IMR-90 (cell line): ENCODE measurements around the gene HES4. TPM values are rescaled to one million over a fixed set of nuclear protein-coding genes. Genes with fewer than 3 reads are reported as not detected.
"Not testable (repeated sequence)": the region's sequence is repeated elsewhere in the genome, so short reads cannot be mapped to it uniquely, and the experiment has no call there.

Experiments
- ATAC-seq: fragments of 200-7000 bp; cut with Tn5 transposase; 2 replicates; pipeline ENCODE4 v1.9.1; 2020; ENCODE audit warnings: low read depth, mild to moderate bottlenecking, moderate library complexity
- BruUV-seq: library from RNA; stranded (reverse); fragments of 400-500 nt; replicated peaks from 2 replicates; lab custom pipeline; 2021; lab: Mats Ljungman, UMichigan
- CTCF ChIA-PET: fragments of 300-600 bp; formaldehyde crosslinking; extraction: SDS; loops from one replicate; lab custom pipeline; 2021; ENCODE audit warnings: antibody characterized with exemption; lab: Yijun Ruan, JAX
- POLR2A ChIA-PET: fragments of 300-600 bp; sonication (Branson Sonifier 250); formaldehyde crosslinking; loops from one replicate; lab custom pipeline; 2022; ENCODE audit warnings: antibody characterized with exemption; ENCODE audit not compliant: unreplicated experiment; lab: Charles Lee
- DNase-seq: peaks from one replicate; pipeline ENCODE4 v3.0.0; 2013
- H2AFZ ChIP-seq: replicated peaks from 2 replicates; pipeline ENCODE3; 2013; ENCODE audit warnings: low read length, mild to moderate bottlenecking; ENCODE audit not compliant: poor library complexity
- H2AK5ac ChIP-seq: 2 replicates; pipeline ENCODE4 v1.6.1; 2013; ENCODE audit warnings: low read depth, low read length, inconsistent platforms
- H2AK9ac ChIP-seq: replicated peaks from 2 replicates; pipeline ENCODE3; 2013; ENCODE audit warnings: mild to moderate bottlenecking, low read depth, low read length, moderate library complexity; ENCODE audit not compliant: poor library complexity
- H2BK120ac ChIP-seq: 2 replicates; pipeline ENCODE4 v1.6.1; 2013; ENCODE audit warnings: low read depth, low read length, inconsistent platforms
- H2BK15ac ChIP-seq: 3 replicates; pipeline ENCODE4 v1.6.1; 2013; ENCODE audit warnings: low read depth, low read length, inconsistent platforms
- H2BK20ac ChIP-seq: 2 replicates; pipeline ENCODE4 v1.6.1; 2013; ENCODE audit warnings: low read depth, mild to moderate bottlenecking, inconsistent platforms, low read length, moderate library complexity
- H2BK5ac ChIP-seq: 2 replicates; pipeline ENCODE4 v1.6.1; 2013; ENCODE audit warnings: mild to moderate bottlenecking, low read depth, low read length, inconsistent platforms; ENCODE audit not compliant: poor library complexity, severe bottlenecking
- H3K14ac ChIP-seq: replicated peaks from 2 replicates; pipeline ENCODE4 v1.6.1; 2013; ENCODE audit warnings: low read depth, low read length, inconsistent platforms
- H3K18ac ChIP-seq: 2 replicates; pipeline ENCODE4 v1.6.1; 2013; ENCODE audit warnings: low read depth, low read length, control low read depth
- H3K23ac ChIP-seq: 2 replicates; pipeline ENCODE4 v1.6.1; 2013; ENCODE audit warnings: low read depth, low read length, inconsistent platforms
- H3K27ac ChIP-seq: 2 replicates; pipeline ENCODE4 v1.5.1; 2013; ENCODE audit warnings: mild to moderate bottlenecking, control low read depth, low read length; ENCODE audit not compliant: insufficient read depth
- H3K27me3 ChIP-seq: 2 replicates; pipeline ENCODE4 v1.6.1; 2013; ENCODE audit warnings: low read length; ENCODE audit not compliant: control insufficient read depth, insufficient read depth
- H3K36me3 ChIP-seq: 2 replicates; pipeline ENCODE4 v1.6.1; 2013; ENCODE audit warnings: low read length, mixed read lengths; ENCODE audit not compliant: control insufficient read depth, insufficient read depth
- H3K4ac ChIP-seq: 2 replicates; pipeline ENCODE4 v1.6.1; 2013; ENCODE audit warnings: low read depth, low read length, inconsistent platforms
- H3K4me1 ChIP-seq: 2 replicates; pipeline ENCODE4 v1.6.1; 2013; ENCODE audit warnings: low read length, mixed read lengths; ENCODE audit not compliant: control insufficient read depth, insufficient read depth
- H3K4me2 ChIP-seq: 2 replicates; pipeline ENCODE4 v1.6.1; 2013; ENCODE audit warnings: low read depth, mild to moderate bottlenecking, control low read depth, low read length, moderate library complexity
- H3K4me3 ChIP-seq: 2 replicates; pipeline ENCODE4 v1.5.1; 2013; ENCODE audit warnings: low read depth, mild to moderate bottlenecking, control low read depth, low read length, moderate library complexity; ENCODE audit not compliant: insufficient read depth
- H3K56ac ChIP-seq: 2 replicates; pipeline ENCODE4 v1.6.1; 2013; ENCODE audit warnings: low read length, inconsistent platforms; ENCODE audit not compliant: insufficient read depth; ENCODE audit errors: extremely low read depth
- H3K79me1 ChIP-seq, 2 experiments: 2 replicates each; pipeline ENCODE4 v1.6.1; 2013; ENCODE audit warnings: low read length in 2 of 2, inconsistent platforms in 1 of 2, low read depth in 1 of 2
- H3K9ac ChIP-seq: 2 replicates; pipeline ENCODE4 v1.6.1; 2013; ENCODE audit warnings: low read depth, low read length, control low read depth
- H3K9me1 ChIP-seq: 2 replicates; pipeline ENCODE4 v1.6.1; 2013; ENCODE audit warnings: low read length, inconsistent platforms; ENCODE audit not compliant: insufficient read depth
- H3K9me3 ChIP-seq: 2 replicates; pipeline ENCODE4 v1.6.1; 2013; ENCODE audit warnings: low read length; ENCODE audit not compliant: control insufficient read depth, insufficient read depth
- H4K20me1 ChIP-seq: 2 replicates; pipeline ENCODE4 v1.6.1; 2013; ENCODE audit warnings: low read length, inconsistent platforms; ENCODE audit not compliant: insufficient read depth
- H4K5ac ChIP-seq: 2 replicates; pipeline ENCODE4 v1.6.1; 2013; ENCODE audit warnings: mild to moderate bottlenecking, low read depth, low read length, control low read depth
- H4K8ac ChIP-seq, 2 experiments: 2 replicates each; pipeline ENCODE4 v1.6.1; 2013; ENCODE audit warnings: low read depth in 2 of 2, low read length in 2 of 2, control low read depth in 1 of 2, inconsistent platforms in 1 of 2
- H4K91ac ChIP-seq: 2 replicates; pipeline ENCODE4 v1.6.1; 2013; ENCODE audit warnings: low read depth, low read length, inconsistent platforms; ENCODE audit not compliant: insufficient read depth
- RCOR1 ChIP-seq: IDR thresholded peaks from 2 replicates; pipeline ENCODE4 v1.6.1; 2012; ENCODE audit warnings: mild to moderate bottlenecking, low read length, improper control_type of control experiment; ENCODE audit not compliant: insufficient replicate concordance
- WGBS, 2 experiments: methylation state at CpG; one replicate each; pipeline versions ENCODE4 v1.1.5 to v1.1.7; 2013; ENCODE audit warnings: missing lambda C conversion rate in 2 of 2; ENCODE audit not compliant: insufficient read length in 1 of 2; ENCODE audit errors: extremely low coverage in 2 of 2; 5-methylcytosine and 5-hydroxymethylcytosine counted together
- dilution Hi-C: fragments of 300-500 bp; cut with HindIII; formaldehyde crosslinking; loops from one replicate; pipeline ENCODE4 v1.14.3; 2018; ENCODE audit warnings: low sequenced_read_pairs; ENCODE audit not compliant: unreplicated experiment
- in situ Hi-C: fragments of 300-500 bp; cut with MboI; formaldehyde crosslinking; loops from 3 replicates; pipeline ENCODE4 v1.14.3; 2019; ENCODE audit warnings: low sequenced_read_pairs, inconsistent platforms, mixed read lengths
- intact Hi-C: fragments of 100-400 bp; cut with micrococcal nuclease; formaldehyde crosslinking; loops from 2 replicates; pipeline ENCODE4 v1.10.0; 2022
- polyA plus RNA-seq, 3 experiments: library from polyadenylated mRNA; depleted of rRNA; stranded (reverse); fragments of >200 nt; gene quantifications; 2 replicates each; pipeline ENCODE4 v1.2.3, GENCODE V29; 2012; ENCODE audit warnings: low replicate concordance in 1 of 3
- total RNA-seq: library from RNA; depleted of rRNA; stranded (reverse); fragments of >200 nt; gene quantifications from 2 replicates; pipeline ENCODE4 v1.2.3, GENCODE V29; 2012
- TF ChIP-seq, protein P1 (sequence below): conservative IDR thresholded peaks from 2 replicates; pipeline ENCODE4 v1.5.1; 2012; ENCODE audit warnings: mild to moderate bottlenecking, low read depth, low read length, improper control_type of control experiment

Gene HES4
- total and polyA plus RNA-seq, 2 of the 4 experiments (the other 2 are of a cell fraction) = 1.4 to 11.7 TPM

DNA sequence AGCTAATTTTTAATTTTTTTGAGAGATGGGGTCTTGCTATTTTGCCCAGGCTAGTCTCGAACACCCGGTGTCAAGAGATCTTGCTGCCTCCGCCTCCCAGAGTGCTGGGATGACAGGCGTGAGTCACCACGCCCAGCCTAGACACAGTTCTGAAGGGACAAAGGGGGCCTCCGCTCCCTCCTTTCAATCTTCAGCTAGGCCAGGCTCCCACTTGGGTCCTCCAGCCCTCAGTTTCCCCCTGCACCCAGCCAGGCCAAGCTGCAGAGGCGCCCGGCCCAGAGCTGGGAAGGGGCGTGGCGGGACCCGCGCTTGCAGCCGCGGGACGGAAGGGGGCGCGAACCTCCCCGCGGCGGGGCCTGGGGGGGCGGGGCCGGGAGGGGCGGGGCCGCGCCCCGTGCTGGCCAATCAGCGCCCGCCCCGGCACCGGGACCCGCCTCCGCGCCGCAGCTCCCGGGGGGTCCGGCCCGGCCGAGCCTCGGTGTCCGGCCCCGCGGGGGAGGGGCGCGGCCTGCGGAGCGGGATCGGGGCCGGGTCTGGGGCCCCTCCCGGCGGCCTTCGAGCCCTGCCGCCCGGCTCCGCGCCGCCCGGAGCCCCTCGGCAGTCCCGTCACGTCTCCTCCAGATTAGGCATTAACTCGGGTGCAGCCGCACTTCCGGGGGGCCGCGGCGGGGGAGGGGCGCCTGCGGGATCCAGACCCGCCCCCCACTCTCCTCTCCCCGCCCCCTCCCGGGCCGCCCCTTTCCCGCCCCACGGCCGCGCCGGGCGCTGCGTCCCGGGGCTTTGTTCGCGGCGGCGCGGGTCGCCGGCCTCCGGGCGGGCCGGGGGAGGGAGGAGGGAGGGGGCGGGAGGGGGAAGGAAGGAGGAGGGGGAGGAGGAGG, 19.5 kb upstream of the HES4 start (continued):
- TF ChIP-seq, protein P1, sequence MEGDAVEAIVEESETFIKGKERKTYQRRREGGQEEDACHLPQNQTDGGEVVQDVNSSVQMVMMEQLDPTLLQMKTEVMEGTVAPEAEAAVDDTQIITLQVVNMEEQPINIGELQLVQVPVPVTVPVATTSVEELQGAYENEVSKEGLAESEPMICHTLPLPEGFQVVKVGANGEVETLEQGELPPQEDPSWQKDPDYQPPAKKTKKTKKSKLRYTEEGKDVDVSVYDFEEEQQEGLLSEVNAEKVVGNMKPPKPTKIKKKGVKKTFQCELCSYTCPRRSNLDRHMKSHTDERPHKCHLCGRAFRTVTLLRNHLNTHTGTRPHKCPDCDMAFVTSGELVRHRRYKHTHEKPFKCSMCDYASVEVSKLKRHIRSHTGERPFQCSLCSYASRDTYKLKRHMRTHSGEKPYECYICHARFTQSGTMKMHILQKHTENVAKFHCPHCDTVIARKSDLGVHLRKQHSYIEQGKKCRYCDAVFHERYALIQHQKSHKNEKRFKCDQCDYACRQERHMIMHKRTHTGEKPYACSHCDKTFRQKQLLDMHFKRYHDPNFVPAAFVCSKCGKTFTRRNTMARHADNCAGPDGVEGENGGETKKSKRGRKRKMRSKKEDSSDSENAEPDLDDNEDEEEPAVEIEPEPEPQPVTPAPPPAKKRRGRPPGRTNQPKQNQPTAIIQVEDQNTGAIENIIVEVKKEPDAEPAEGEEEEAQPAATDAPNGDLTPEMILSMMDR = peak; percentile 52
- no peak for TF ChIP-seq RCOR1

DNA sequence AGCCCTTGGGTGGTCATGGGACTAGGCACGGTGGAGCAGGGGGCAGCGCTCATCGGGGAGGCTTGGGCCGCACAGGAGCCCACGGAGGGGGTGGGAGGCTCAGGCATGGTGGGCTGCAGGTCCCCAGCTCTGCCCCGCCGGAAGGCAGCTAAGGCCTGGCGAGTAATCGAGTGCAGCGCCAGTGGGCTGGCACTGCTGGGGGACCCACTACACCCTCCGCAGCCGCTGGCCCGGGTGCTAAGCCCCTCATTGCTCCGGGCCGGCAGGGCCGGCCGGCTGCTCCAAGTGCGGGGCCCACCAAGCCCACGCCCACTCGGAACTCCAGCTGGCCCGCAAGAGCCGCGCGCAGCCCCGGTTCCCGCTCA, 18.4 kb upstream of the HES4 start:
- intact Hi-C loops, H3K56ac ChIP-seq, H3K4me3 ChIP-seq, ATAC-seq, H2AFZ ChIP-seq, H3K9me3 ChIP-seq, POLR2A ChIA-PET, H3K14ac ChIP-seq, H2BK15ac ChIP-seq, H3K18ac ChIP-seq, H4K5ac ChIP-seq, H2BK5ac ChIP-seq, H4K8ac ChIP-seq, H3K4ac ChIP-seq, in situ Hi-C loops, H2BK120ac ChIP-seq, H2AK9ac ChIP-seq, H3K4me2 ChIP-seq, H3K9ac ChIP-seq, H2BK20ac ChIP-seq, H3K27me3 ChIP-seq, BruUV-seq, H3K9me1 ChIP-seq, H4K91ac ChIP-seq, H3K23ac ChIP-seq, H3K27ac ChIP-seq, H2AK5ac ChIP-seq, DNase-seq, dilution Hi-C loops: not testable (repeated sequence)
- CTCF ChIA-PET = interaction anchor here (1.4 kb wide), 1 partner anchor 16 kb away, joined by 4 read pairs; no protein-coding TSS in a partner anchor
- Histone ChIP-seq H3K36me3 (peaks cover 11% of the 10 kb centered on the region), H3K79me1 (peaks cover 9 to 35% of the 10 kb centered on the region in 2 experiments; a peak in 3 of 4 replicates), H3K4me1 (peaks cover 16% of the 10 kb centered on the region), H4K20me1 (peaks cover 14% of the 10 kb centered on the region)
- 92% methylated on average over 5 of the region's 26 CpGs; no CpG with 5 or more reads in 1 of the 2 experiments for WGBS, 2 experiments
